Endodermal cell (in vitro differentiated cells): Measurements from ENCODE around the gene ZNF740. TPM values are rescaled to one million over a fixed set of nuclear protein-coding genes. Genes with fewer than 3 reads are reported as not detected.
A peak's percentile ranks its signal among the peaks of the same experiment; 100 is the strongest.

Experiments used
- DNase-seq: peaks from one replicate; pipeline ENCODE4 v3.0.0-alpha.2; 2017
- H3K27ac ChIP-seq: 2 replicates; pipeline ENCODE4 v1.5.1; 2013; ENCODE audit warnings: mild to moderate bottlenecking, low read depth, low read length, moderate library complexity
- H3K27me3 ChIP-seq: 2 replicates; pipeline ENCODE4 v1.6.1; 2013; ENCODE audit warnings: mild to moderate bottlenecking, low read length, moderate library complexity; ENCODE audit not compliant: insufficient read depth, control insufficient read depth, poor library complexity, severe bottlenecking
- H3K36me3 ChIP-seq: 2 replicates; pipeline ENCODE4 v1.7.0; 2013; ENCODE audit warnings: mild to moderate bottlenecking, low read length, moderate library complexity; ENCODE audit not compliant: control insufficient read depth, insufficient read depth
- H3K4me1 ChIP-seq: one replicate; pipeline ENCODE4 v1.7.0; 2013; ENCODE audit warnings: low read length; ENCODE audit not compliant: control insufficient read depth, insufficient read depth
- H3K4me3 ChIP-seq: 2 replicates; pipeline ENCODE4 v1.5.1; 2013; ENCODE audit warnings: mild to moderate bottlenecking, low read length, moderate library complexity
- H3K9ac ChIP-seq: 2 replicates; pipeline ENCODE4 v1.6.1; 2013; ENCODE audit warnings: mild to moderate bottlenecking, low read length, moderate library complexity; ENCODE audit not compliant: poor library complexity, severe bottlenecking; ENCODE audit errors: extremely low read depth
- H3K9me3 ChIP-seq: 2 replicates; pipeline ENCODE4 v1.6.1; 2013; ENCODE audit warnings: mild to moderate bottlenecking, low read length, moderate library complexity; ENCODE audit not compliant: control insufficient read depth
- H3K27ac Mint-ChIP-seq: 2 replicates; pipeline ENCODE4 v1.8.0; 2020; ENCODE audit warnings: mixed read lengths
- H3K27me3 Mint-ChIP-seq: 2 replicates; pipeline ENCODE4 v1.8.0; 2021; ENCODE audit warnings: mild to moderate bottlenecking, mixed read lengths; ENCODE audit not compliant: insufficient read depth
- H3K36me3 Mint-ChIP-seq: 2 replicates; pipeline ENCODE4 v1.8.0; 2020; ENCODE audit warnings: low read depth, mixed read lengths
- H3K4me1 Mint-ChIP-seq: 2 replicates; pipeline ENCODE4 v1.8.0; 2020; ENCODE audit warnings: mixed read lengths
- H3K4me3 Mint-ChIP-seq: 2 replicates; pipeline ENCODE4 v1.8.0; 2020; ENCODE audit warnings: mild to moderate bottlenecking, moderate library complexity, mixed read lengths
- H3K9me3 Mint-ChIP-seq: 2 replicates; pipeline ENCODE4 v1.8.0; 2020; ENCODE audit warnings: mild to moderate bottlenecking, mixed read lengths
- WGBS, 2 experiments: methylation state at CpG; one replicate each; pipeline versions ENCODE4 v1.1.5 to v1.1.7; 2013; ENCODE audit warnings: missing lambda C conversion rate in 2 of 2, mixed read lengths in 1 of 2; ENCODE audit not compliant: insufficient coverage in 1 of 2, insufficient read length in 1 of 2; 5-methylcytosine and 5-hydroxymethylcytosine counted together
- total RNA-seq, 2 donors: library from RNA; stranded (reverse); fragmentation: NEBNext Ultra II Directional in 1 of 2; extraction: Animal tissue kit (Norgen Biotek cat#: 25700) in 1 of 2; gene quantifications; 2 replicates in 1 of 2; 3 replicates in 1 of 2; pipeline ENCODE4 v1.2.1, GENCODE V29; 2021
- TF ChIP-seq, protein P1 (sequence below): fragments of 200-600 bp; sonication (generic); conservative IDR thresholded peaks from 2 replicates; pipeline ENCODE4 v1.5.0; 2021; ENCODE audit warnings: antibody characterized with exemption, mild to moderate bottlenecking

The ZNF740 gene
- total RNA-seq, 2 donors from 2014 or later = 54.0 to 54.6 TPM

DNA sequence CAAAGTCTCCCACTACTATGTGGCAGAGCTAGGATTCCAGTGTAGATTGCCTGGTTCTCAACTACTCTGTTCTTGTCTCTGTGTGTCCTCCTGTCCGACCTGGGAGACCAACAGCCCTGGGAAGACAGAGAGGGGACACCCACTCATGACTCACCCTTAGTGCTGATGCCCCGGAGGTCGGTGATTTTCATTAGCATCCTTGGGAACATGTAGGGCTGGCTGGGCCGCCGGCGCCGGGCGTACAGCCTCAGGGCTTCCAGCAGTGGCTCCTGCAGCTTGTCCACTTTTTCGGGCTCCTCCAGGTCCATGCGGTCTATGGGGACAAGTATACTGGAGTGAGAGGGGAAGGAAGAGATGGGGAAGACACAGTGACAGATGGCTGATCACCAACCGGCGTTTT is 32.4 kb downstream of the ZNF740 start:
- Mint-ChIP-seq H3K4me3 (no peak overlapping the region), H3K27me3 (peaks cover 5% of the 10 kb centered on the region), H3K9me3 (no peaks in the 10 kb centered on the region), H3K36me3 (peaks cover 24% of the 10 kb centered on the region), H3K27ac (no peak overlapping the region), H3K4me1 (peaks cover 45% of the 10 kb centered on the region)
- Histone ChIP-seq H3K4me3 (no peak overlapping the region), H3K36me3 (no peaks in the 10 kb centered on the region), H3K27me3 (peaks cover 2% of the 10 kb centered on the region), H3K4me1 (peaks cover 6% of the 10 kb centered on the region), H3K27ac (no peak overlapping the region), H3K9ac (no peak overlapping the region), H3K9me3 (no peaks in the 10 kb centered on the region)
- WGBS, 2 experiments = 51 to 57% methylated on average over 8 to 12 of the region's 12 CpGs
- DNase-seq = no peak
- TF ChIP-seq, protein P1, sequence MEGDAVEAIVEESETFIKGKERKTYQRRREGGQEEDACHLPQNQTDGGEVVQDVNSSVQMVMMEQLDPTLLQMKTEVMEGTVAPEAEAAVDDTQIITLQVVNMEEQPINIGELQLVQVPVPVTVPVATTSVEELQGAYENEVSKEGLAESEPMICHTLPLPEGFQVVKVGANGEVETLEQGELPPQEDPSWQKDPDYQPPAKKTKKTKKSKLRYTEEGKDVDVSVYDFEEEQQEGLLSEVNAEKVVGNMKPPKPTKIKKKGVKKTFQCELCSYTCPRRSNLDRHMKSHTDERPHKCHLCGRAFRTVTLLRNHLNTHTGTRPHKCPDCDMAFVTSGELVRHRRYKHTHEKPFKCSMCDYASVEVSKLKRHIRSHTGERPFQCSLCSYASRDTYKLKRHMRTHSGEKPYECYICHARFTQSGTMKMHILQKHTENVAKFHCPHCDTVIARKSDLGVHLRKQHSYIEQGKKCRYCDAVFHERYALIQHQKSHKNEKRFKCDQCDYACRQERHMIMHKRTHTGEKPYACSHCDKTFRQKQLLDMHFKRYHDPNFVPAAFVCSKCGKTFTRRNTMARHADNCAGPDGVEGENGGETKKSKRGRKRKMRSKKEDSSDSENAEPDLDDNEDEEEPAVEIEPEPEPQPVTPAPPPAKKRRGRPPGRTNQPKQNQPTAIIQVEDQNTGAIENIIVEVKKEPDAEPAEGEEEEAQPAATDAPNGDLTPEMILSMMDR = no peak

DNA sequence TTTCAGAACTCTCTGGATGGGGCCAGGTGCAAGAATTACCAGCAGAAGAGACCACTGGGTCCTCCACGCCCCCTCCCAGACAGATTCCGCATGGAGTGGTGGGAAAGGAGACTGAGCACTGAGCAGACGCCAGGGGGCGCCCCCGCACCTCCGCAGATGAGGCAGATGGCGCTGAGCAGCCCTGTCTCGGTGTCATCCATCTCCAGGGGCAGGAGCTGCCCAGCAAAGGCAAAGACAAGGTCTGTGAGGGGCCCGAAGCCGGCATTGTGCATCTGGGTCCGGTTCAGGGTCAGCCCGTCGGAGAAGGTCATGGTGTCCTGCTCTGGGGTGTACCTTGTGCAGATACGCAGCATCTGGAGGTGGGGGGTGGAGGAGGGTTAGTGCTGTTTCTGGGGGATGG is 32.8 kb downstream of the ZNF740 start:
- peaks cover 6% of the 10 kb centered on the region for H3K27me3 ChIP-seq
- no peaks in the 10 kb centered on the region for H3K9me3 Mint-ChIP-seq
- peaks cover 9% of the 10 kb centered on the region for H3K27me3 Mint-ChIP-seq
- TF ChIP-seq, protein P1 = peak; percentile 98
- WGBS, 2 experiments = 10 to 18% methylated on average over 6 to 14 of the region's 14 CpGs
- H3K36me3 ChIP-seq = no peaks in the 10 kb centered on the region
- no peak overlapping the region for H3K27ac ChIP-seq
- H3K9me3 ChIP-seq = no peaks in the 10 kb centered on the region
- H3K4me3 Mint-ChIP-seq = no peak overlapping the region
- H3K4me1 Mint-ChIP-seq = peaks cover 49% of the 10 kb centered on the region
- H3K9ac ChIP-seq = no peak overlapping the region
- H3K27ac Mint-ChIP-seq = no peak overlapping the region
- peaks cover 24% of the 10 kb centered on the region for H3K36me3 Mint-ChIP-seq
- peaks cover 6% of the 10 kb centered on the region for H3K4me1 ChIP-seq
- peak; percentile 98 for DNase-seq
- H3K4me3 ChIP-seq = no peak overlapping the region

DNA sequence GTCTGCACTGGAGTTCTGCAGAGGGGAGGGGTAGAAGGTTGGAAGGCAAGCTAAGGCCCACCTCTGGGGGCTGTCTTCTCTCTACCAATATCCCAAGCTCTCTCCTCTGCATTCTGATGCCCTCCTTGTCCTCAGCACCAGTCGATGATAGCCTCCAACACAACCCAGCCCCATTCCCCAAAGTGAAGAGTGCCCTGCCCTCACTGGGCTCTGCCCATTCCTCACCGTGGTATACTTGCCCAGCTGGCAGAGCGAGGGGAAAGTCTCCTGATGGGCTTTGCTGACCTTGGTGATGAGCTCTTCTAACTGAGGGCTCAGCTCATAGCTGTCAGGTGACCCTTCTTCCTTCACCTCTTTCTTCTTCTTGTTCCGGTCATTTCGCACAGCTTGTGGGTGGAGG is 33.7 kb downstream of the ZNF740 start:
- Histone ChIP-seq H3K9ac (no peak overlapping the region), H3K27ac (no peak overlapping the region), H3K4me3 (no peak overlapping the region), H3K9me3 (no peaks in the 10 kb centered on the region), H3K27me3 (peaks cover 14% of the 10 kb centered on the region), H3K36me3 (no peaks in the 10 kb centered on the region), H3K4me1 (peaks cover 9% of the 10 kb centered on the region)
- H3K27ac Mint-ChIP-seq = no peak overlapping the region
- peaks cover 15% of the 10 kb centered on the region for H3K27me3 Mint-ChIP-seq
- H3K4me3 Mint-ChIP-seq = no peak overlapping the region
- TF ChIP-seq, protein P1 = no peak
- DNase-seq = peak; percentile 69
- 86 to 87% methylated on average over 4 to 5 of the region's 5 CpGs for WGBS, 2 experiments
- H3K9me3 Mint-ChIP-seq = no peaks in the 10 kb centered on the region
- H3K36me3 Mint-ChIP-seq = peaks cover 24% of the 10 kb centered on the region
- peaks cover 55% of the 10 kb centered on the region for H3K4me1 Mint-ChIP-seq
